GM12878 (cell line): ENCODE data around the gene CHD6. TPM values are rescaled to one million over a fixed set of nuclear protein-coding genes. Genes with fewer than 3 reads are reported as not detected.

Experiments used
- CBX3 ChIP-seq: fragments of 200-600 bp; sonication (generic); IDR thresholded peaks from 2 replicates; pipeline ENCODE4 v1.6.1; 2016; ENCODE audit warnings: low read depth, borderline replicate concordance
- CEBPB ChIP-seq, 2 experiments: fragments of 150-350 bp in 1 of 2; IDR thresholded peaks; 2 replicates each; pipeline ENCODE4 v1.6.1; 2012 to 2014; ENCODE audit warnings: low read depth in 2 of 2, low read length in 2 of 2, borderline replicate concordance in 1 of 2, inconsistent platforms in 1 of 2
- CEBPZ ChIP-seq: fragments of 150-350 bp; IDR thresholded peaks from 2 replicates; pipeline ENCODE4 v1.6.1; 2016; ENCODE audit warnings: low read depth, low read length
- CREB1 ChIP-seq: IDR thresholded peaks from 2 replicates; pipeline ENCODE4 v1.6.1; 2012; ENCODE audit warnings: low read depth, mild to moderate bottlenecking, inconsistent platforms
- HDAC6 ChIP-seq: fragments of 200-600 bp; sonication (generic); IDR thresholded peaks from one replicate; pipeline ENCODE4 v1.8.0; 2017; ENCODE audit warnings: antibody characterized with exemption; ENCODE audit not compliant: unreplicated experiment
- IRF5 ChIP-seq: fragments of 450-650 bp; IDR thresholded peaks from 2 replicates; pipeline ENCODE4 v1.6.1; 2017; ENCODE audit warnings: borderline replicate concordance
- JUND ChIP-seq: IDR thresholded peaks from 2 replicates; pipeline ENCODE4 v1.6.1; 2012; ENCODE audit warnings: low read depth, mild to moderate bottlenecking, low read length, improper control_type of control experiment, moderate library complexity
- MTA2 ChIP-seq: fragments of 450-650 bp; IDR thresholded peaks from 2 replicates; pipeline ENCODE4 v1.6.1; 2016; ENCODE audit warnings: low read depth, mild to moderate bottlenecking, moderate library complexity
- MXI1 ChIP-seq: fragments of 150-350 bp; IDR thresholded peaks from 2 replicates; pipeline ENCODE4 v1.6.1; 2011; ENCODE audit warnings: low read depth, mild to moderate bottlenecking, inconsistent platforms, low read length, improper control_type of control experiment
- NFXL1 ChIP-seq: fragments of 450-650 bp; IDR thresholded peaks from 2 replicates; pipeline ENCODE4 v1.6.1; 2017; ENCODE audit warnings: antibody characterized with exemption, mild to moderate bottlenecking, borderline replicate concordance
- NFYA ChIP-seq: IDR thresholded peaks from 2 replicates; pipeline ENCODE4 v1.6.1; 2011; ENCODE audit warnings: low read depth, mild to moderate bottlenecking, low read length, improper control_type of control experiment, borderline replicate concordance
- RAD21 ChIP-seq: IDR thresholded peaks from 2 replicates; pipeline ENCODE4 v1.6.1; 2011; ENCODE audit warnings: mild to moderate bottlenecking, low read depth, low read length, moderate library complexity; ENCODE audit not compliant: insufficient read depth
- RFX5 ChIP-seq: IDR thresholded peaks from 2 replicates; pipeline ENCODE4 v1.6.1; 2011; ENCODE audit warnings: low read depth, low read length, improper control_type of control experiment
- SIX5 ChIP-seq: IDR thresholded peaks from 2 replicates; pipeline ENCODE4 v1.6.1; 2011; ENCODE audit warnings: mild to moderate bottlenecking, low read depth, low read length, moderate library complexity; ENCODE audit not compliant: severe bottlenecking
- SMARCA5 ChIP-seq: fragments of 450-650 bp; IDR thresholded peaks from 2 replicates; pipeline ENCODE4 v1.6.1; 2017; ENCODE audit warnings: mild to moderate bottlenecking
- SPI1 ChIP-seq: IDR thresholded peaks from 2 replicates; pipeline ENCODE4 v1.6.1; 2011; ENCODE audit warnings: low read depth, mild to moderate bottlenecking, low read length, moderate library complexity, borderline replicate concordance; ENCODE audit not compliant: insufficient read depth
- SRF ChIP-seq, 2 experiments: IDR thresholded peaks; 2 replicates each; pipeline ENCODE4 v1.6.1; 2011; ENCODE audit warnings: low read depth in 2 of 2, low read length in 2 of 2, mild to moderate bottlenecking in 1 of 2, moderate library complexity in 1 of 2
- STAT1 ChIP-seq: fragments of 450-650 bp; conservative IDR thresholded peaks from 2 replicates; pipeline ENCODE4 v1.6.1; 2014; ENCODE audit warnings: antibody characterized with exemption, mild to moderate bottlenecking
- TARDBP ChIP-seq: IDR thresholded peaks from 2 replicates; pipeline ENCODE4 v1.6.1; 2016; ENCODE audit warnings: borderline replicate concordance
- ZSCAN29 ChIP-seq: fragments of 450-650 bp; IDR thresholded peaks from 2 replicates; pipeline ENCODE4 v1.6.1; 2017; ENCODE audit warnings: mild to moderate bottlenecking, moderate library complexity
- polyA plus RNA-seq, 11 experiments: library from polyadenylated mRNA; depleted of rRNA in 4 of 11; unstranded in 6 of 11; stranded (reverse) in 5 of 11; fragments of >200 nt; fragmentation: Nextera tagmentation in 4 of 11; fragmentation: Illumina TruSeq in 1 of 11; extraction: Ambion mirVana in 4 of 11; extraction: Trizol in 1 of 11; gene quantifications; 1 replicate in 1 of 11; 2 replicates in 10 of 11; pipeline versions ENCODE4 v1.2.1 to v1.2.3, GENCODE V29; 2011 to 2016; ENCODE audit warnings: inconsistent platforms in 2 of 11, missing spikeins in 2 of 11, low read depth in 1 of 11
- total RNA-seq, 4 experiments: library from RNA; depleted of rRNA in 3 of 4; stranded (reverse); fragments of >200 nt in 3 of 4; fragmentation: Illumina TruSeq in 1 of 4; extraction: Trizol in 1 of 4; gene quantifications; 2 replicates each; pipeline versions ENCODE4 v1.2.1 to v1.2.3, GENCODE V29; 2013 to 2021
- TF ChIP-seq, protein P1 (sequence below): fragments of 450-650 bp; IDR thresholded peaks from 2 replicates; pipeline ENCODE4 v1.6.1; 2017; ENCODE audit warnings: mild to moderate bottlenecking

The CHD6 gene
- total and polyA plus RNA-seq, 10 of the 15 experiments (the other 5 are each of a cell fraction or from before 2014, with no cell fraction given) = 4.3 to 25.5 (median 17.1) TPM

DNA sequence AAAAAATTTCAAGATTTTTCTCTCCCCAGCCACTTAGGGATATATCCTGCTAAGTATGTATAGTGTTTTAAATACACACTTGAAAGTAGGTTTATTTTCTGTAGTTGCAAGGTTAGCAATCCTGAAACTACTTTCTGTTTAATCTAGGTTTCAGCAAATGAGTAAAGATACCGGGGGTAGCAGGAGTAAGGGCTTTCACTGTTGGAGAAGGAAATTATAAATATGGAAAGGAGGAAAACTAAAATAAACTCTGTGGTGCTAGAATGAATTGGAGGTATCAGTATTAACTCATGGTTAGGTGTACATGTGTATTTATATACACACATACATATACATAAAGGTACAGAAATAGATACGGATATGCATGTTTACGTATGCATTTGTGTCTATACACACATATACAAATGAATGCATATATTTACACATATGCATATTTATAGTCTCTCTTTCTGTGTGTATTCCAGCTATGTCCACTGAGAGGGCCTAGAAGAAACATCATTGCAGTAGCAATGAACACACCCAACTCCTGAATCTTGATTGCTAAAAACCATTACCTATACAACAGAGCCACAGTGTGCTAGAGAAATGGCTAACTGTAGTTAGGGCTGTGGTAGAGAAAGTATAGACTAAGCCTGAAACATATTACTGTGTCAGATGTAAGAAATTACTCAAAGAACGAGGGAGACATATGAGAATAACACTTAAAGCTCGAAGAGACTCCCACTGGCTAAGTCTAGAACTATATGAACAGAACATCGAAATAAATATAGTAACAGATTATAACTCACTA is 155.6 kb downstream of the CHD6 start (continued):
- no peak for TF ChIP-seq STAT1
- TF ChIP-seq NFXL1 = no peak
- no peak for TF ChIP-seq CBX3
- no peak for TF ChIP-seq SMARCA5
- no peak for TF ChIP-seq SIX5
- TF ChIP-seq CEBPB (IDR thresholded peaks at IDR 0.05; ENCODE audit: borderline replicate concordance in 1 of 2, low read depth in 2 of 2, low read length in 2 of 2) = peak in 1 of 2 experiments; percentile 94; a peak in 1 of 4 replicates
- no peak for TF ChIP-seq NFYA
- TF ChIP-seq IRF5 = no peak
- TF ChIP-seq SPI1 = no peak
- TF ChIP-seq JUND = no peak
- TF ChIP-seq TARDBP = no peak
- TF ChIP-seq RFX5 = no peak
- no peak for TF ChIP-seq RAD21
- TF ChIP-seq MTA2 = peak; percentile 49
- no peak for TF ChIP-seq CEBPZ
- no peak for TF ChIP-seq ZSCAN29
- no peak for TF ChIP-seq HDAC6
- TF ChIP-seq SRF (IDR thresholded peaks at IDR 0.05; ENCODE audit: low read depth in 2 of 2, low read length in 2 of 2) = 0 out of 4 replicates have a peak, but pooled peaks of 1 of the 2 experiments have one; percentile 20
- TF ChIP-seq, protein P1, sequence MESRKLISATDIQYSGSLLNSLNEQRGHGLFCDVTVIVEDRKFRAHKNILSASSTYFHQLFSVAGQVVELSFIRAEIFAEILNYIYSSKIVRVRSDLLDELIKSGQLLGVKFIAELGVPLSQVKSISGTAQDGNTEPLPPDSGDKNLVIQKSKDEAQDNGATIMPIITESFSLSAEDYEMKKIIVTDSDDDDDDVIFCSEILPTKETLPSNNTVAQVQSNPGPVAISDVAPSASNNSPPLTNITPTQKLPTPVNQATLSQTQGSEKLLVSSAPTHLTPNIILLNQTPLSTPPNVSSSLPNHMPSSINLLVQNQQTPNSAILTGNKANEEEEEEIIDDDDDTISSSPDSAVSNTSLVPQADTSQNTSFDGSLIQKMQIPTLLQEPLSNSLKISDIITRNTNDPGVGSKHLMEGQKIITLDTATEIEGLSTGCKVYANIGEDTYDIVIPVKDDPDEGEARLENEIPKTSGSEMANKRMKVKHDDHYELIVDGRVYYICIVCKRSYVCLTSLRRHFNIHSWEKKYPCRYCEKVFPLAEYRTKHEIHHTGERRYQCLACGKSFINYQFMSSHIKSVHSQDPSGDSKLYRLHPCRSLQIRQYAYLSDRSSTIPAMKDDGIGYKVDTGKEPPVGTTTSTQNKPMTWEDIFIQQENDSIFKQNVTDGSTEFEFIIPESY = no peak
- peak; percentile 51 for TF ChIP-seq CREB1
- no peak for TF ChIP-seq MXI1
